ENCODE data around the gene HOXA10.

HOXA10 gene

DNA sequence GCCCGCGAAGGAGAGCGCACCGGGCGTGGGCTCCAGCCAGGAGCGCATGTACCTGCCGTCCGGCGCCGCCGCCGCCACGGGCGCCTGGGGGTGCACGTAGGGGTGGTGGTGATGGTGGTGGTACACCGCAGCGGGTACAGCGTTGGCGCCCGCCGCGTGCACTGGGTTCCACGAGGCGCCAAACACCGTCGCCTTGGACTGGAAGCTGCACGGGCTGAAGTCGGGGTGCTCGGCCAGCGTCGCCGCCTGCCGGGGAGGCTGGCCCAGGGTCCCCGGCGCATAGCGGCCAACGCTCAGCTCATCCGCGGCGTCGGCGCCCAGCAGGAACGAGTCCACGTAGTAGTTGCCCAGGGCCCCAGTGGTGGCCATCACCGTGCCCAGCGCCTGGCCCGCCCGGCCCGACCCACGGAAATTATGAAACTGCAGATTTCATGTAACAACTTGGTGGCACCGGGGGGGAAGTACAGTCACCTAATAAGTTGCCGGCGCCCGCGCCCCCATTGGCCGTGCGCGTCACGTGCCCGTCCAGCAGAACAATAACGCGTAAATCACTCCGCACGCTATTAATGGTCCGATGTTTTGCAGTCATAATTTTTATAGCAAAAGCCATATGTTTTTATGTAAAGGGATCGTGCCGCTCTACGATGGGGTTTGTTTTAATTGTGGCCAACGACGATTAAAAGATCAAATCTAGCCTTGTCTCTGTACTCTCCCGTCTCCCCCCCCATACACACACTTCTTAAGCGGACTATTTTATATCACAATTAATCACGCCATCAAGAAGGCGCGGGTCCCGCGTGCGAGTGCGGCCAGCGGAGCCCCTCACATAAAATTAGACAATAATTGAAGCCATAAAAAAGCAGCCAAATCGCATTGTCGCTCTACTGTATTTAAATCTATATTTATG lies 8.8 kb downstream of the HOXA10 start, which contains the start of gene HOXA9:
HOXA9 (minus strand) TSS at position 449 of the 907 bp plus-strand sequence; CDS start at position 369, 80 bp downstream.
- no peak for DNase-seq

DNA sequence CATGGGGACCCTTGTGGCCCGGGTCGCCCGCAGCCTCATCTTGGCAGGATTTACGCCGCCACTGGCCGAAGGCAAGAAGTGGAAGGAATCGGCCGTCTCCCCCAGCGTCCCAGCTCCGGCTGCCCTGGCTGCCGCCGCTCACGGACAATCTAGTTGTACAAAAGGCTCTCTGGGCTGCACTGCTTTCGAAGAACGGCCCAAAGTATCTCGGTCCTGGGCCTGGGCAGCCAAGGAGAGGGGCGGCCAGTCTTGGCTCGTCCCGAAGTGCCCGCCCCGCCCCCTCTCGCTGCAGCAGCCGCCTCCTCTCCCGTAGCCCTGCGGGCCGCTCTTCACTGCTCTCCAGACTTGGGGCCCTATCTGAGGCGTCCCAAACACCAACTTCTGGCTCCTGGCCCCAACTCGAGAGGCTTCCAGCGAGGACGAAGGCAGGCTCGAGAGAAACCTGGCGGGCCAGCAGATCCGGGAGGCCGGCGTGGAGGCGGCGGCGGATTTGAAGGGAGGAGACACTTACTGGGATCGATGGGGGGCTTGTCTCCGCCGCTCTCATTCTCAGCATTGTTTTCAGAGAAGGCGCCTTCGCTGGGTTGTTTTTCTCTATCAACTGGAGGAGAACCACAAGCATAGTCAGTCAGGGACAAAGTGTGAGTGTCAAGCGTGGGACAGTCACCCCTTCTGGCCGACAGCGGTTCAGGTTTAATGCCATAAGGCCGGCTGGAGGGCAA lies 9.6 kb downstream of the HOXA10 start:
- no peak for DNase-seq

DNA sequence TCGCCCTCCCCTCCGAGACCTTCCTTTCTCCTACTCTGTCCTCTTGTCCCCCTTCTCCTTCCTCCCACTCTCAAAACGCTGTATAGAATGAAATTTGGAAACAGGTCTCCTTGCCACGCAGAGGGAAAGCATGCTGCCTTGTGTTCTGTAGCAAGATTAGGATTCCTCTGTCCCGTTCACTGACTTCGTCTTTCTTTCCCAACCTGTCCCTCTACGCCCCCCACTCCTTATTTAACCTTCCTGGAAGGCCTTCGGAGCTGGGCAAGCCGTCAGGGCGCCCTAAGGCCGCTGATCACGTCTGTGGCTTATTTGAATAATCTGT lies 10.1 kb downstream of the HOXA10 start:
- DNase-seq: no peak

DNA sequence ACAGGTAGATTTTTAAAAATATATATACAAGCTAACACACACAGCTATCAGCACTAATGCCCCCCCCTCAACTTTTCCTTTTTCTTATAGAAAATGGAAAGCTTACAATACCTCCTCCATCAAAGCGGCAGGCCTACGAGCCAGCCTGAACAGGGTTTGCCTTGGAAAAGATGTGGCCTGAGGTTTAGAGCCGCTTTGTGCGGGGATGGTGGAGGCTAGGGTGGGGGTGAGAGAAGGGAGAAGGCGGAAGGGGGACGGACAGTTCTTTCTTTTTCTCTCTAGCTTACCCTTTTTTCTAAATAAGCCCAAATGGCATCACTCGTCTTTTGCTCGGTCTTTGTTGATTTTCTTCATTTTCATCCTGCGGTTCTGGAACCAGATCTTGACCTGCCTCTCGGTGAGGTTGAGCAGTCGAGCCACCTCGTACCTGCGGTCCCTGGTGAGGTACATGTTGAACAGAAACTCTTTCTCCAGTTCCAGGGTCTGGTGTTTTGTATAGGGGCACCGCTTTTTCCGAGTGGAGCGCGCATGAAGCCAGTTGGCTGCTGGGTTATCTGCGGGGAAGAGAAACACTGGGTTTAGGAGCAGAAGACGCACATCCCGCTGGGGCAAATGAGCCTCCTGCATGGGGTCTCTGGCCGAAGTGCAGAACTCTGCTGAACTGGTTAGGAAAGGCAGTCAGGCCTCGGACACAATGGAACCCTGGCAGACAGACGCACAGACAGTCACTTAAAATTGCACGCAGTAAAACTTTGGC lies 10.7 kb downstream of the HOXA10 start:
- no peak for DNase-seq

DNA sequence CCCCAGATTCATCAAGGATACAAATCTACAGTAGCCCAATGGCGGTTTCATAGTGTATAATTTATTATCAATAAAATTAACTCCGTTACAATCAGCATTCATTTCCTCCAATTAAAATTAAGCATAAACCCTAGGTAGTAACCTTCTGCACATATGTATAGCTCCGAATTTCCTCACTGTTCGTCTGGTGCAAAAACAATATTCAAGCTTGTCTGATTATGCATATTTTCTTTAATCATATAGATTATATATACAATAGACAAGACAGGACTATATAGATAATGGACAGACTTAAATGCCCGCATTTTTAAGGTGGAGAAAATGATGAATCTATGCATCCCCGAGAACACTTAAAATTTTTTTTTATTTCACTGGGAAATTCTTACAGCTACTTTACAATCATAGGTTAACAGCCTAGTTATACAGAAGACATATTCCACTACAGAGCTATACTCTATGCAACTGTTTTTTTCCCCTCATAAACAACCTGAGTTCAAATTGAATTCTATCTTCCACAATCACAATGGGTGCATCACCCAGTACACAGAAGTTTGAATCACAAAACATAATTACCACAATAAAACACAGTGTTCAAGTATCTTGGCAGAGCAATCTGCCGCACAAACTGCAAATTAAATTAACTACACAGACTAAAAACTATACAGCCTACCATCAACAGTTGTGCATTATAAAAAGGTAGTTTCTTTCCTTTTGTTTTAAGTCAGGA lies 11.4 kb downstream of the HOXA10 start:
- no peak for DNase-seq

DNA sequence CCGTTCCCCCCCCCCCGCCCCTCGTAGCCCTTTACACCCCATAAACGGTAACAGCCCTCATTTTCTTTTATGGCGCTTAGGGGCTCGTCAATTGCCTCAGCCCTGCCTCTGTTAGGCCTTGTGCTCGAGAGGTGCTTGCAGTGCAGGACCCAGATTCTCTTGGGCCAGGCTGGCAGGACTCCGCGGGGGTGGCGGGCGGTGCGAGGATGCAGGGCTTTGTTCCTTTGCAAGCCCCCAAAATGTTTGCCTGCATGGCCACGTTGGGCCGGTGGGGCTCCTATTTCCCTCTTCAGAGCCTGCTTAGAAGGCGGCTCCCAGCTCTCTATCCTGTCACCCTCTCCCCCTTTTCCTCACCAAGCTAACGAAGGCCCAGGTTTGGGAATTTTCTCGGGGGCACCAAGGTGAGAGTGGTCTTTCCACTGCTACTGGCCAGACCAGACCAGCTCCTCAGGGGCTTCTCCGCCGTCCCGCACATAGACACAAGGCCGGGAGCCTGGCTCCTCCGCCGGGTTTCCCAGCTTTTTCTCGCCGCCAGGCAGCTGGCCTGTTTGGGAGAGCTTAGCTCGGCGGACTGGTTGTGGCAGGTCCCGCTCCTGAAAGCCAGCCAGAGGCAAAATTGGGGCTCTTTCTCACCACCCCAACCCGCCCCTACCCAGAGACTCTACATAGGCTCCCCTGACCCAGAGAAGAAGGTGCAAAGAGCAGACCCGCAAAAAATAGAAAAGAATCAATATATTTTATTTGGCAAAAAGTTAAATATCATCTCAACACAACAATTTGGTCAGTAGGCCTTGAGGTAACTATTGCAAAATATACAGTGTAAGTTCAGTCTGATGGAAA lies 12.2 kb downstream of the HOXA10 start:
- DNase-seq: no peak

DNA sequence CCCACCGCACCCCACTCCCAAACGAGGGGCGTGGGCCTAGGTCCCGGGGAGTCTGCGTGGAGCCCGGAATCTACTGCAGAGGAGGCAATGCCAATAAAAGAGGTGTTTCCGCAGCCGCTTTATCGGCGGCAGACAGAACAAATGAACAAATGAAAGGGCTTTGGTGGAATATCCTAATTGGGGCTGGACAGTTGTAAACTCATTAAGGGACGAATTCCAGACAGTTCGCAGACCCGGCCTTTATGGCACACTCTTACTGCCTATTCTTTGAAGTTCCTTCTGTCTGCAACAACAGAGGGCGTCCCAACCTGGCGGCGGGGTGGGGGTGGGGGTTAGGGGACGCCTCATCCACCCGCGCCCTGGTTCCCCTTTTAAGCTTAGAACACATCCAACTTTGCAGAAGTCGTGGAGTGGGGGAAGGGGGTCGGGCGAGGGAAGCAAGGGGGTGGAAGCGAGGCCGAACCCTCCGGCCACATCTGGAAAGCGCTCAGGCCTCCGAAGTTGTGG lies 12.9 kb downstream of the HOXA10 start:
- no peak for DNase-seq

DNA sequence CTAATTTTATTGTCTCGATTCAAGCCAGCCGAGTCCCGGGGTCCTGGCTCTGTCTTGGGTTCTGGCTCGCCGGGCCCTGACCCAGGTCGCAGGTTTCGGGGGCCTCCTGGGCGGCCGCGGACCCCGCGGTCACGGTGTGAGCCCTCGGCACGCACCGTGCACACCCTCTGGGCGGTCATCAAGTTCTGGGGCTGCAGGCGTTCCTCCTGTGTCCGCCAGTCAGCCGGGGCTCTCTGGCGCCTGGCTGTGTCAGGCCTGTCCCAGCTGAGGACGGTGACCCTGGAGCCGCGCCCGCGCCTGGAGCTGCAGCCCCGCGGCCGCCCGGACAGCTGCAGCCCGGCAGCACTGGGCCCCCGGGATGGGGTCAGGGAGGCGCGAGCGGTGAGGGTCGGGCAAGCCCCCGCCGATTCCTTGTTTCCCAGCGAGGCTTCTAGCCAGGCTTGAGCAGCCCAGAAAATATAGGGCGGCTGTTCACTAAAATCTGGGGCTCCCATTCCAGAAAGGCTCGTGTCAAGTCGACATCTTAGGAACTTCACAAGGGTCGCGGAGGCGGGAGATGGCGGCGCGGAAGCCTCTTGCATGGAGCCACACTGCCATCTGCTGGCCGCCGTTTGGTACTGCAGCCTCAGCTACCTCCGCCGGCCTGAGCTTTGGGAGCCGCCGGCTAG lies 13.4 kb downstream of the HOXA10 start:
- peak; percentile 90 for DNase-seq

DNA sequence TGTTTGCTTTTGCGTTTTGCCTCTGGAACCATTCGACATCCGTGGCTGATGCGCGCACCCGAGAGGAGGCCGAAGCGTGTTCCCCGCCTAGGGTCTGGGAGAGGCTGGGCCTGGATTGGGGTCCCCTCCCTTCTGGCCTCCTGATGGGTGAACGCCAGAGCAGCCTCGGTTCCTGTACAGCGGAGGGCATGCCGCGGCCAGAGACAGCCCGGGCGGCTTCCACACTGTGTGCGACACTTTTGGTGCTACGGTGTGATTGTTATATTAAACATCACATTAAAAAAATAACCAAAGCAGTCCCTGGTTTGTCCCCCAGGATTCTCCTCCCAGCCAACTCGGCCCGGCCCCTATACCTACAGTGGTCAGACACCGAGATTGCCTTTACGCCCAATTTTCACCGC lies 14.0 kb downstream of the HOXA10 start:
- DNase-seq: no peak

DNA sequence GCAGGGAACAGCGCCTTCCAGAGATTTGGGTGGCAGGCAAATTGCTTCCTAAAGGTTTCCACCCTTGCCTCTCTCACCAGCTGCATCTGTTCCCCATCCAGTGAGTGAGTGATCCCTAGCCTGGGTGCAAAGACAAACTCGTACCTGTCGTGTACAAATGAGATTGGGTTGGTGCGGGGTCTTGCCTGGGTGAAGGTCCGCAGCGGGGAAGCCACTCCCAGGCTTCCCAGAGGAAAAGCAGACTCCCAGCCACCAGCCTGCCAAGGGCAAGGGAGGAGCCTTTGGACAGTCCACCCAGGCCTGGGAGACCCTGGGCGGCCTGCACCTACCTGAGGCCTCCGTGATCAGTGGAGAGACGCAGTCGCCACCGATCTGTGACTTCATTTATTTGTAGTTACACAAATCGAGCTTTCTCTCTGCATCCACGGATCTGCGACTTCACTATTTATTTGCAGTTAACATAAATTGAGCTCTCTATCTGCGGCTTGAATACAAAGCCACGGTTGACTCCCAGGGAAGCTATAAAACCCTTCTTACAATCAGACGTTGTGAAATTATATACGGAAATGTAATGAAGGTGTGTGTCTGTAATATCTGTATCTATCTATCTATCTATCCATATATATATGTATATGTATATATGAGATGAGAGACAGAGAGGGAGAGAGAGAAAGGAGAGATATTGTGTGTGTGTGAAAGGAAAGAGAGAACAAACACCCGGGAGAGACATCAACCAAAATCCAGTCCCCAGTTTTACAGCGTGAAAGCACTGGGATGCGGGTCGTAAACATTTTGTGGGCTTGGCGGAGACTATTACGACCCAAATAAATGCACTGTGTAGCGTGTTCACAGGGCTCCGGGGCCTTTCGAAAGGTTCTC lies 14.6 kb downstream of the HOXA10 start:
- no peak for DNase-seq

DNA sequence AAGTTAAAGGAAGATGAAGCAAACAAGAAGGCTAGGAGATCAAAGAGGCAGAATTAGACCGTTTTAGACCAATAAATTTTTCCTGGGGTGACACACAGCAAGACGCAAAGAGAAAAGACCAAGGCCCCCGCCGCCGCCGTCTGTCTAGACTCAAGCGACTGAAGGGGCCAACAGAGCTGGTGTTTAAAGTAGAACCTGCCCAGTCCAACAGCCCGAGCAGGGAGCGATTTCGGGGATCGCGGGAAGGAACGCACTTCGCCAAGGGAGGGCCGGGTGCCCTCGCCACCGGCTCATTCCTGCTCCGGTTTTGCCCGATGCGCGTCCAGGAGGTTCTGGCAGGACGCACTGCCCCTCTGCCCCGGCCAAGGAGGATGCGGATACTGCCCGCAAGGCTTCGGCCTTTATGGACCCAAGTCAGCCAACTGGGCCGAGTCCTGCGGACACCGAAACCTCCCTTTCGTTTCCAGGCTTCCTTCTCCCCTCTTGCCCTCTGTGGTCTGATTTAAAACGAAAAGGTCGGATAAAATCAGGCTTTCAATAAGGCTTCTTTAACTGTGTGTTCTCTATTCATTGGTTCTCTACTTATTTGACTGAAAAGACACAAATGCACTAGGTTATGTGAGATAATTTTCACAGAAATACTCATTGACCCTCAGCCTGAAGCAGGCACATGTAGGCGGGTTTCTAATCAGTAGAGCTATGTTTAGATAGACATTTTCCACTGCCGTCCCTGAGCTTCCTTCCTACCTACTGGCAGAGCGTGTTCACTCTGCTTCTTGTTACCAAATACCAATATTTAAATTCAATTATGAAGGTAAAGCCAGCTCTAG lies 15.5 kb downstream of the HOXA10 start:
- no peak for DNase-seq

DNA sequence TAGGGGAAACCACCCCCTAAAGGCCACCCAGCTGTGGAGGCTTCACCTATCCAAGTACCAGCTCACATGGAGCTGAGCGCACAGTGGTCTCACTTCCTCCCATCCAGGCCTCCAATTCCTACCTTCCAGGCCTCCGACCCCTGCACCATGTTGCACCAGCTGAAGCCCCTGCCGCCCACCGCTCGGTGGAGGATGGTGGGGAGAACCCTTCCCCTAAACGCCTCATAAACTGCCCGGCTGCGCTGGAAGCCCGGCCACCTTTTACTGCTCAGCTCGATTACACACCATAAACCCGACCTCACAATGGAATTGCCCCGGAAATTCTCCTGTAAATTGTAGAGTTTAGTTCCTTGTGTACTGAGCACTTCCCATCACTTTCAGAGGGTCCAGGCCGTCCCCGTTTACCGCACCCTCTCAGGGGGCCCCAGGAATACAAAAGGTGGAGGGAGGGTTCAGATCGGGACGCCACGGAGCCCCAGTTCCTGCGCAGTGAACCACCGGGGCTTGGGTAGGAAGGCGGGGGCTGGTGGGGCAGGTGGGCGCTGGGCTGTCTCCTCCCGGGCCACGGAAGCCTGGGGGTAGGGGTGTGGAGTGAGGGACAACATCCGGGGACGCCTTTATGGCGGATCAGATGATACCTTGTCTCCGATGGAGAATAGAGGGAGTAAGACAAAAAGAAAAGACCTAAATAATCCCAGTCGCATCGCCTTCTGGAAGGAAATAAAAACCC lies 16.3 kb downstream of the HOXA10 start:
- no peak for DNase-seq

DNA sequence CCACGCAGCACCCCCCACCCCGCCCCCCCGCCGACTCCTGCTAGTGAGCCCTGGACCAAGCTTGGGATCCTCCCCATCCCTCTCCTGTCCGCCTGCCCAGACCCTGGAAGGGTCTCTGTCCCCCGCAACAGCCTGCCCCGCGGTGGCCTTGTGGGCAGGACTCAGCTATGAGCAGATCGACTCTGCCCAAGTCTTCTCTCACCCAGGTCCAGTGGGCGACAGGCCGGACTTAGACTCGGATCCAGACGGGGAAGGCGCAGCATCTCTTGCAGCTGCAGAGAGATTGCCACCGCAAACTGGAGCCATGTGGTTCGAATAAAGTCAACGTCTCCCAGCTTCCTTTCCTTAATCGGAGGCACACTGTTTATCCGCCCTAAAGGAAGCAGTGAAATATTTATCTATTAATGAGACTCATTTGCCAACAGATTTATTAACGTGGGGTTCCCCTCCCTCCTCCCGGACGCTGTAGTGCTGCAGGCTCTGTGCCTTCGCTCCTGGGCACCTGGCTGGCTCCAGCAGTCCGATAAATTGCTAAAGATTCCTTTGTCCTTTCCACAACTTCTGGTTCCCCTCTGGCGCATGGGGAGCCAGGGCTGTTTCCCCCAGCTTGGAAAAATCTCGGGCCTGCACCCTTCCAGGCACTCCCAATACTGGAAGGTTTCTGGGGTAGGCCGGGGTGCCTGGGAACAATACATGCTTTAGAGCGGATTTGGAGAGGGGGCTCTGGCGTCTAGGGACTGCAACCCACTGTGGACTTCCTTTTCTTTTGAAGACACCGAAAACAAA lies 17.0 kb downstream of the HOXA10 start:
- DNase-seq: no peak

DNA sequence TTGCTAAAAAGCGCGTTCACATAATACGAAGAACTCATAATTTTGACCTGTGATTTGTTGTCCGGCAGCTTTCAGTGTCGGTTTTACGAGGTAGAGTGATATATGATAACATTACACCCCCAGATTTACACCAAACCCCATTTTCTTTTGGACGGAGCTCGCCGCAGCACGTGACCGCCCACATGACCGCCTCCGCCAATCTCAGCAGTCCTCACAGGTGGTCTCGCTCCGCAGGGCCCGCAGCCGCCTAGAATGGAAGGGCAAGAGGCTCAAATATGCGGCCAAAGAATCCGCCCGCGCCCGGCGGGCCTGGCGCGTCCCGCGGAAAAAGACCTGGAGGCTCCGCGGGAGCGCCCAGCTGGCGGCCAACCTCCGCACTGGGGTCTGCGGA lies 17.6 kb downstream of the HOXA10 start, which contains the start of gene HOXA7:
HOXA7 (minus strand) TSS at position 168 of the 391 bp plus-strand sequence; CDS start at position 38, 130 bp downstream.
- no peak for DNase-seq

DNA sequence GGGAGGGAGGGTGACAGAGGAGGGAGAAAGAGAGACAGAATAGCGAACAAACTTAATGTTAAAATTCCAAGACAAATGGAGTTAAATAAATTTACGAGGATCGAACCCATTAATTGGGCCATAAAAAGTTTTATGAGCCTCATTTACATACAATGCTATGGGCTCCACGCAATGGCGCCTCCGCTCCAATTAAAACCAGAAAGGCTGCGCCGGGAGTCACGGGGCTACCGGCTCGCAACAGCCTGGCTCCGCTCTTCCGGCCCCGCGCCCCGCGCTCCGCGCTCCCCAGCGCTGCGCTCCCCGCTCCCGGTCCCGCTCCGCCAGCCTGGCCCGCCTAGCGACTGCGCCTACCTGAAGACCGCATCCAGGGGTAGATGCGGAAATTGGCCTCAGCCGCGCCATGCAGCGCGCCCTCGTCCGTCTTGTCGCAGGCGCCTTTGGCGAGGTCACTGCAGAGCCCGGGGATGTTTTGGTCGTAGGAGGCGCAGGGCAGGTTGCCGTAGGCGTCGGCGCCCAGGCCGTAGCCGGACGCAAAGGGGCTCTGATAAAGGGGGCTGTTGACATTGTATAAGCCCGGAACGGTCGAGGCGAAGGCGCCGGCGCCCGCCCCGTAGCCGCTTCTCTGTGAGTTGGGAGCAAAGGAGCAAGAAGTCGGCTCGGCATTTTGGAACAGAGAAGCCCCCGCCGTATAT lies 18.2 kb downstream of the HOXA10 start:
- no peak for DNase-seq
